IPS-20b (cell line): ENCODE measurements around the gene OR10V1.

ENCODE experiments used
- H3K27ac ChIP-seq: one replicate; pipeline ENCODE4 v1.5.1; 2013; ENCODE audit warnings: low read length
- H3K27me3 ChIP-seq: 2 replicates; pipeline ENCODE4 v1.6.1; 2013; ENCODE audit warnings: mild to moderate bottlenecking, low read length, inconsistent platforms; ENCODE audit not compliant: insufficient read depth
- H3K36me3 ChIP-seq: 2 replicates; pipeline ENCODE4 v1.6.1; 2013; ENCODE audit warnings: low read depth, mild to moderate bottlenecking, inconsistent platforms, low read length, moderate library complexity; ENCODE audit not compliant: insufficient read depth
- H3K4me1 ChIP-seq: 2 replicates; pipeline ENCODE4 v1.6.1; 2013; ENCODE audit warnings: mild to moderate bottlenecking, control low read depth, inconsistent platforms, low read length, moderate library complexity; ENCODE audit not compliant: insufficient read depth
- H3K4me3 ChIP-seq: 2 replicates; pipeline ENCODE4 v1.5.1; 2013; ENCODE audit warnings: mild to moderate bottlenecking, low read length, inconsistent platforms
- H3K9ac ChIP-seq: 2 replicates; pipeline ENCODE4 v1.6.1; 2013; ENCODE audit warnings: low read depth, mild to moderate bottlenecking, inconsistent platforms, low read length, moderate library complexity
- H3K9me3 ChIP-seq: 2 replicates; pipeline ENCODE4 v1.6.1; 2013; ENCODE audit warnings: mild to moderate bottlenecking, low read depth, low read length, inconsistent platforms; ENCODE audit not compliant: insufficient read depth

Gene OR10V1

GRCh38 chr11:59666969-59667368, 46.7 kb downstream of the OR10V1 start:
- Histone ChIP-seq H3K4me3 (no peak overlapping the region), H3K36me3 (peaks cover 51% of the 10 kb centered on the region), H3K4me1 (peaks cover 6% of the 10 kb centered on the region; the same call in 1 of the 2 replicates), H3K27ac (no peak overlapping the region), H3K9ac (no peak overlapping the region), H3K27me3 (no peaks in the 10 kb centered on the region), H3K9me3 (no peaks in the 10 kb centered on the region)
